ENCODE results near the gene PGAM5. TPM values are rescaled to one million over a fixed set of nuclear protein-coding genes. Genes with fewer than 3 reads are reported as not detected.

Gene PGAM5
- total and polyA plus RNA-seq, 2 of the 13 experiments (the other 11 are each of a cell fraction or from before 2014, with no cell fraction given): 18.0 to 77.9 TPM

DNA sequence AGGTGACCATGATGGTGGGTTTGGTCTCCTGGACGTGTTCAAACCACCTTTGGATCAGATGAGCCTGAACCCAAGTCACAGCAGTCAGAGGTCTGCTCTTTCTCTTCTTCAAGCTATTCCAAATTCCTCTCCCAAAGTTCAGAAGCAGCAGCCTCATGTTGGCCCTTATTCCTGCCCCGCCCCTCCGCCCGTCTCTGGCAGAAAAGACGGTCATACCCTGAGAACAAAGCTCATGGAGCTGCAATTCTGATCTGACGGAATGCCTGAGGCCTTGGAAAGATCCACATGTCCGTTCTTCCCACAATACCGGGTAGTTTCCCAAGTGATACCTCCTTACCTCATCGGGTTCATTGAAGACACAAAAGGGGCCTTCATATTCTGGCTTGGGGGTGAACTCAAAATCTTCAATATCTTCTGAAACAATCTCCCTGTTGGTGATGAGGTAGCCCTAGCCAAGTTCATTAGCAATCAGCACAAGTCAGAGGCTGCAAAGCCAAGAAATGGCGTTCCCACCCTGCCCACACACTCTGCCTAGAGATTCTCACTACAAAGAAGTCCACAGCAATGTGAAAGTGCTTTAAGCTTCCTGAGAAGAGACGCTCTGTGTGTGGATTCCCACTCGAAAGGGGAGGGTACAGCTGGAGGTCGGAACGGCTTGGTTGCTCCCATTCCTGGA, 34.7 kb upstream of the PGAM5 start (continued):
- TF ChIP-seq, protein P1, sequence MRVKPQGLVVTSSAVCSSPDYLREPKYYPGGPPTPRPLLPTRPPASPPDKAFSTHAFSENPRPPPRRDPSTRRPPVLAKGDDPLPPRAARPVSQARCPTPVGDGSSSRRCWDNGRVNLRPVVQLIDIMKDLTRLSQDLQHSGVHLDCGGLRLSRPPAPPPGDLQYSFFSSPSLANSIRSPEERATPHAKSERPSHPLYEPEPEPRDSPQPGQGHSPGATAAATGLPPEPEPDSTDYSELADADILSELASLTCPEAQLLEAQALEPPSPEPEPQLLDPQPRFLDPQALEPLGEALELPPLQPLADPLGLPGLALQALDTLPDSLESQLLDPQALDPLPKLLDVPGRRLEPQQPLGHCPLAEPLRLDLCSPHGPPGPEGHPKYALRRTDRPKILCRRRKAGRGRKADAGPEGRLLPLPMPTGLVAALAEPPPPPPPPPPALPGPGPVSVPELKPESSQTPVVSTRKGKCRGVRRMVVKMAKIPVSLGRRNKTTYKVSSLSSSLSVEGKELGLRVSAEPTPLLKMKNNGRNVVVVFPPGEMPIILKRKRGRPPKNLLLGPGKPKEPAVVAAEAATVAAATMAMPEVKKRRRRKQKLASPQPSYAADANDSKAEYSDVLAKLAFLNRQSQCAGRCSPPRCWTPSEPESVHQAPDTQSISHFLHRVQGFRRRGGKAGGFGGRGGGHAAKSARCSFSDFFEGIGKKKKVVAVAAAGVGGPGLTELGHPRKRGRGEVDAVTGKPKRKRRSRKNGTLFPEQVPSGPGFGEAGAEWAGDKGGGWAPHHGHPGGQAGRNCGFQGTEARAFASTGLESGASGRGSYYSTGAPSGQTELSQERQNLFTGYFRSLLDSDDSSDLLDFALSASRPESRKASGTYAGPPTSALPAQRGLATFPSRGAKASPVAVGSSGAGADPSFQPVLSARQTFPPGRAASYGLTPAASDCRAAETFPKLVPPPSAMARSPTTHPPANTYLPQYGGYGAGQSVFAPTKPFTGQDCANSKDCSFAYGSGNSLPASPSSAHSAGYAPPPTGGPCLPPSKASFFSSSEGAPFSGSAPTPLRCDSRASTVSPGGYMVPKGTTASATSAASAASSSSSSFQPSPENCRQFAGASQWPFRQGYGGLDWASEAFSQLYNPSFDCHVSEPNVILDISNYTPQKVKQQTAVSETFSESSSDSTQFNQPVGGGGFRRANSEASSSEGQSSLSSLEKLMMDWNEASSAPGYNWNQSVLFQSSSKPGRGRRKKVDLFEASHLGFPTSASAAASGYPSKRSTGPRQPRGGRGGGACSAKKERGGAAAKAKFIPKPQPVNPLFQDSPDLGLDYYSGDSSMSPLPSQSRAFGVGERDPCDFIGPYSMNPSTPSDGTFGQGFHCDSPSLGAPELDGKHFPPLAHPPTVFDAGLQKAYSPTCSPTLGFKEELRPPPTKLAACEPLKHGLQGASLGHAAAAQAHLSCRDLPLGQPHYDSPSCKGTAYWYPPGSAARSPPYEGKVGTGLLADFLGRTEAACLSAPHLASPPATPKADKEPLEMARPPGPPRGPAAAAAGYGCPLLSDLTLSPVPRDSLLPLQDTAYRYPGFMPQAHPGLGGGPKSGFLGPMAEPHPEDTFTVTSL (CRISPR knock-in tag; IDR thresholded peaks at IDR 0.05; ENCODE audit: borderline replicate concordance): no peak

DNA sequence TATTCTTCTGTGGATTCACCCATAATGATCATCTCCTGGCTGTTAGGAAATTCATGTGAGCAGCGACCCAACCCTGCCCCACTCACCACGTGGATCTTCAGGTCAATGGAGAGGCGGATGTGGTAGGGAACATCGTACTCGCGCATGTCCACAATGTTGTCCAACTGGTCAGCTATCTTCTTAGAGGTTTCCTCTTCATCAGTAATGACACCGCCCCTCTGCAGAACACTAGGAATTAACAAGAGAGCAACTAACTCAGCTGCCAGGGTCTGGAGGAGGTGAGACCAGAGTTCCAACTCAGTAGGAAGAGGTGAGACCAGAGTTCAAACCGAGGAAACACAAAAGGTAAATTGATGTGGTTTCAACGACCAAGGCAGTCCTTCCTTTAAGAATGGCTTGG, 33.1 kb upstream of the PGAM5 start:
- ATAC-seq: no peak
- TF ChIP-seq SMC3 (IDR thresholded peaks at IDR 0.05; ENCODE audit: low read length) (no peak), KLF12 (CRISPR knock-in tag; IDR thresholded peaks at IDR 0.05; ENCODE audit: borderline replicate concordance) (no peak), PRDM15 (CRISPR knock-in tag; IDR thresholded peaks at IDR 0.05) (no peak), NFYB (CRISPR knock-in tag; IDR thresholded peaks at IDR 0.05) (no peak), ZBTB3 (CRISPR knock-in tag; IDR thresholded peaks at IDR 0.05; ENCODE audit: borderline replicate concordance, low read depth) (no peak), FOXM1 (CRISPR knock-in tag; IDR thresholded peaks at IDR 0.05) (no peak), SUZ12 (IDR thresholded peaks at IDR 0.05; ENCODE audit: low read depth, low read length) (no peak), POGZ (CRISPR knock-in tag; IDR thresholded peaks at IDR 0.05) (no peak), ZEB1 (IDR thresholded peaks at IDR 0.05; ENCODE audit: insufficient replicate concordance, low read depth) (no peak), CREB1 (IDR thresholded peaks at IDR 0.05) (no peak), CREB1 (CRISPR knock-in tag; IDR thresholded peaks at IDR 0.05) (no peak)
- TF ChIP-seq, protein P2, sequence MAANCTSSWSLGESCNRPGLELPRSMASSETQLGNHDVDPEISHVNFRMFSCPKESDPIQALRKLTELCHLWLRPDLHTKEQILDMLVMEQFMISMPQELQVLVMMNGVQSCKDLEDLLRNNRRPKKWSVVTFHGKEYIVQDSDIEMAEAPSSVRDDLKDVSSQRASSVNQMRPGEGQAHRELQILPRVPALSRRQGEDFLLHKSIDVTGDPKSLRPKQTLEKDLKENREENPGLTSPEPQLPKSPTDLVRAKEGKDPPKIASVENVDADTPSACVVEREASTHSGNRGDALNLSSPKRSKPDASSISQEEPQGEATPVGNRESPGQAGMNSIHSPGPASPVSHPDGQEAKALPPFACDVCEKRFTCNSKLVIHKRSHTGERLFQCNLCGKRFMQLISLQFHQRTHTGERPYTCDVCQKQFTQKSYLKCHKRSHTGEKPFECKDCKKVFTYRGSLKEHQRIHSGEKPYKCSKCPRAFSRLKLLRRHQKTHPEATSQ (CRISPR knock-in tag; IDR thresholded peaks at IDR 0.05; ENCODE audit: borderline replicate concordance): no peak

More for the DNA sequence above, 33.1 kb upstream of the PGAM5 start:
- FAIRE-seq (no peak), DNase-seq (ENCODE audit: low spot score) (no peak)
- BruUV-seq (replicated peaks): no TSS peak
- in situ Hi-C loops (cut with HindIII; ENCODE audit: extremely low pct_ligation_motif_present, low pct_unique_long_range_greater_than_20kb): no loop called here
- intact Hi-C loops (cut with micrococcal nuclease; ENCODE audit: unreplicated experiment): no loop called here
- Histone ChIP-seq H3K79me2 (ENCODE audit: insufficient read depth, low read length) (peaks cover 28% of the 10 kb centered on the region), H3K4me3 (replicated peaks in 1 of 3; ENCODE audit: insufficient read depth in 1 of 3, low read depth in 2 of 3, low read length in 3 of 3) (no peak overlapping the region), H3K4me1 (ENCODE audit: insufficient read depth, low read length) (no peaks in the 10 kb centered on the region), H3K36me3 (replicated peaks in 1 of 2; ENCODE audit: control insufficient read depth in 1 of 2, insufficient read depth in 2 of 2, low read length in 2 of 2) (peaks cover 17 to 66% of the 10 kb centered on the region in 2 experiments), H3K4me2 (ENCODE audit: low read depth, low read length) (no peak overlapping the region), H3K9ac (ENCODE audit: insufficient read depth, low read depth, low read length) (no peak overlapping the region), H3K27ac (ENCODE audit: extremely low read length, insufficient read depth, low read length) (no peak overlapping the region), H3K9me3 (ENCODE audit: low read length) (no peaks in the 10 kb centered on the region), H4K20me1 (ENCODE audit: insufficient read depth, low read length) (no peaks in the 10 kb centered on the region), H3K27me3 (ENCODE audit: control insufficient read depth in 1 of 2, insufficient read depth in 2 of 2, low read length in 2 of 2) (no peaks in the 10 kb centered on the region), H2AFZ (ENCODE audit: low read length) (no peak overlapping the region)
- ChIA-PET CTCF (ENCODE audit: low intra/inter-chr PET ratio, low total read pairs) (no interaction called here), POLR2A (no interaction called here)
- 94% methylated on average over 9 of the region's 9 CpGs for WGBS (ENCODE audit: low lambda C conversion rate)
